BE2C (cell line): Measurements from ENCODE around the gene SYTL5.

Experiments used
- DNase-seq: peaks from one replicate; pipeline ENCODE4 v3.0.0-alpha.2; 2020
- H3K27me3 ChIP-seq: fragments of 250-450 bp; sonication (Bioruptor Pico); 2 replicates; pipeline ENCODE4 v1.5.1; 2020; ENCODE audit warnings: mild to moderate bottlenecking
- H3K36me3 ChIP-seq: fragments of 250-450 bp; sonication (Bioruptor Pico); 2 replicates; pipeline ENCODE4 v1.5.1; 2020; ENCODE audit warnings: mild to moderate bottlenecking
- H3K4me1 ChIP-seq: fragments of 250-450 bp; sonication (Bioruptor Pico); 2 replicates; pipeline ENCODE4 v1.5.1; 2020
- H3K4me3 ChIP-seq: 2 replicates; pipeline ENCODE4 v1.5.1; 2011; ENCODE audit warnings: low read depth, low read length
- H3K9me3 ChIP-seq: fragments of 250-450 bp; sonication (Bioruptor Pico); 2 replicates; pipeline ENCODE4 v1.5.1; 2020
- CTCF ChIP-seq: IDR thresholded peaks from 2 replicates; pipeline ENCODE4 v1.5.1; 2012; ENCODE audit warnings: mild to moderate bottlenecking, low read depth, low read length

The SYTL5 gene

DNA sequence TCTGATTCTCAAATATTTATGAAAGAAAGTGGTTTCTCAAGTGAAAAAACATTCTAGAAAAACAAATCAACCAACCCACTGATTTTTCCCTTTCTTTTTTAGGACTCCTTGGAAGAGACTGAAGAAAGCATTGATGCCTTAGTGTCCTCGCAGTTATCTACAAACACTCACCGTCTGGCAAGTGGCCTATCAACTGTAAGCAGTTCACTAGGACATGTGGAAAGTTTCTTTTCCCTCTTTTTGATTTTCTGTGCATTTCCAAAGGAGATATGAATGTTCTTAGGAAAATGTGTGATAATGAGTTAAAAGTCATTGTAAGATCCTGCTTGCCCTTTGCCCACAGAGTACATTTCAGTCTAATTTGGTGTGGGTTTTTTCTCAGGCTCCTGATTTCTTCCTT, 95.9 kb downstream of the SYTL5 start:
- no peaks in the 10 kb centered on the region for H3K9me3 ChIP-seq
- TF ChIP-seq CTCF, result no peak
- no peaks in the 10 kb centered on the region for H3K36me3 ChIP-seq
- no peaks in the 10 kb centered on the region for H3K4me1 ChIP-seq
- H3K27me3 ChIP-seq, result no peaks in the 10 kb centered on the region
- H3K4me3 ChIP-seq, result no peak overlapping the region
- no peak for DNase-seq

DNA sequence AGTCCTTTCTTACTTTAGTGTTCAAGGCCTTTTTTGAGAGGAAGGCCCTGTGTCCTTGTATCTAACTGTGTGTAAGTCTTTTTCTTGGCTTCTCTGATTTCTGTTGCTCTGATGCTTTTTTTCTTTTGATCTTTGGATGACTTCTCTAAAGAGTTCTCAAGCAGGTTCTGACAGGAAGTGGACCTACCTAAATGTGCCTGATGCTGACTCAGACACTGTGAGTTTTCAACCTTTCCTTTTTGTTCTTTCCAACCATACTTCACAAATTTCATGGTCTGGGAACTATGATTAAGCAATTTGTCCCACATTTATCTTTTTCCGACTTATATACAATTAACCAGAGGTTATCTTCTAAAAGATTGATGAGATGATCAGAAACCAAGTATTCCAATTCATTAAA, 96.5 kb downstream of the SYTL5 start:
- no peaks in the 10 kb centered on the region for H3K36me3 ChIP-seq
- no peaks in the 10 kb centered on the region for H3K4me1 ChIP-seq
- no peak for TF ChIP-seq CTCF

DNA sequence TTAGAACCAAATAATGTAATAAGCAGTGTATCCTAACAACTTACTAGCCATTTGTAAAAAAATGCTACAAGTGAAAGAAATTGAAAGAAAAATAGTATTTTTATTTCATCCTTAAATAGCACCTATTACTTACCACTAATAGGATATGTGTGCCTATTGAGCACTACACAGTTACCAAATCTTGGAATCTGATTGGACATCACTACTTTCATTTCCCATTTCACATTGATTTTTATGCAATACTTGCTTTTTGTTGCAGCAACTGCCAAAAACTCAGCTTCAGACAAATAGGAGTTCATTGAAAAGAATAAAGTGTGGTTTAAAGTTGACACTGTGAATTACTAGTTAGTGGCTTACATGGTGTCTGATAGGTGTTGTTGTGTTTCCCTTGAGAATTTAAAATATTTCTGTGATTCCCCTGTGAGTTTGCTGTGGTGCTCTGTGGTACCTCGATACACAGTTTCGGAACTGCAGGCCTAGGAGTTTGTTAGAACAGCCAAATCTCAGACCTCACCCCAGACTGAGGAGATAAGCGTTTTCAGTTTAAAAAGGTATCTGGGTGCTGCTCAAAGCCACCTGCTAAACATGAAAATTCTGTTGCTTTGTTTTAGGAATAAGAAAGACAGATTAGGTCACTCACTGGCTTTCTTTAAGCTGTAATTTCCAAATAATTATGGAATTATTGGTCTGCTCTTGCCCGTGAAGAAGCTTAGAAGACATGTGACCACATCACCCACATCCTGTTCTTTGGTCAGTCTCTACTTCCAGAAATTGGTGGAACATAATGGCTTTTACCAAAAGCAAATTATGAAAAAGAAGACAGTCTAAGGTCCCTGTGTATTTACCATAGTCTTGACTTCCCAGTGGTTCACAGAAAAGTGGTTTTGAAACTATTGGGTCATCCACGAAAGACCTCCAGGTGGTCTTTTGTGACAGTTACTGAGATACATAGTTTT, 97.8 kb downstream of the SYTL5 start:
- no peak for TF ChIP-seq CTCF
- Histone ChIP-seq H3K4me3 (no peak overlapping the region), H3K4me1 (no peaks in the 10 kb centered on the region), H3K27me3 (no peaks in the 10 kb centered on the region), H3K9me3 (no peaks in the 10 kb centered on the region), H3K36me3 (no peaks in the 10 kb centered on the region)
- DNase-seq, result no peak

More for the DNA sequence above, 96.5 kb downstream of the SYTL5 start:
- Histone ChIP-seq H3K27me3 (no peaks in the 10 kb centered on the region), H3K4me3 (no peak overlapping the region), H3K9me3 (no peaks in the 10 kb centered on the region)
- DNase-seq, result no peak

DNA sequence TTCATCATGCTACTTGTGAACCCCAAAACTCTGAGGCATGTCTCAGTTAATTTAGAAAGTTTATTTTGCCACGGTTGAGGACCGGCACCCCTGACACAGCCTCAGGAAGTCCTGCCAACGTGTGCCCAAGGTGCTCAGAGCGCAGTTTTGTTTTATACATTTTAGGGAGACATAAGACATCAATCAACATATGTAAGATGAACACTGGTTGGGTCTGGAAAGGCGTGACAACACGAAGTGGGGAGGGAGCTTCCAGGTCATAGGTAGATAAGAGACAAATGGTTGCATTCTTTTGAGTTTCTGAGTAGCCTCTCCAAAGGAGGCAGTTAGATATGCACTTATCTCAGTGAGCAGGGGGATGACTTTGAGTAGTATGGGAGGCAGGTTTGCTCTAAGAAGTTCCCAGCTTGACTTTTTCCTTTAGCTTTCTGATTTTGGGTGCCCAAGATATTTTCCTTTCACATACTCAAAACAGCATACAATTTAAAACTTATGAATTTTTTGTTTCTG, 98.9 kb downstream of the SYTL5 start:
- no peak overlapping the region for H3K4me3 ChIP-seq
- H3K9me3 ChIP-seq, result no peaks in the 10 kb centered on the region
- H3K4me1 ChIP-seq, result no peaks in the 10 kb centered on the region
- DNase-seq, result no peak
- TF ChIP-seq CTCF, result no peak
- H3K27me3 ChIP-seq, result no peaks in the 10 kb centered on the region
- no peaks in the 10 kb centered on the region for H3K36me3 ChIP-seq

GRCh38 chrX:38106991-38107655, 100.8 kb downstream of the SYTL5 start:
- Histone ChIP-seq H3K9me3 (no peaks in the 10 kb centered on the region), H3K4me1 (no peaks in the 10 kb centered on the region), H3K36me3 (no peaks in the 10 kb centered on the region), H3K4me3 (no peak overlapping the region), H3K27me3 (no peaks in the 10 kb centered on the region)
- no peak for TF ChIP-seq CTCF
- no peak for DNase-seq
